ENCODE data around the gene AMER3. TPM values are rescaled to one million over a fixed set of nuclear protein-coding genes. Genes with fewer than 3 reads are reported as not detected.
A peak's percentile ranks its signal among the peaks of the same experiment; 100 is the strongest.

Gene AMER3
- total RNA-seq, 1 experiment from 2014 or later, result not detected

DNA sequence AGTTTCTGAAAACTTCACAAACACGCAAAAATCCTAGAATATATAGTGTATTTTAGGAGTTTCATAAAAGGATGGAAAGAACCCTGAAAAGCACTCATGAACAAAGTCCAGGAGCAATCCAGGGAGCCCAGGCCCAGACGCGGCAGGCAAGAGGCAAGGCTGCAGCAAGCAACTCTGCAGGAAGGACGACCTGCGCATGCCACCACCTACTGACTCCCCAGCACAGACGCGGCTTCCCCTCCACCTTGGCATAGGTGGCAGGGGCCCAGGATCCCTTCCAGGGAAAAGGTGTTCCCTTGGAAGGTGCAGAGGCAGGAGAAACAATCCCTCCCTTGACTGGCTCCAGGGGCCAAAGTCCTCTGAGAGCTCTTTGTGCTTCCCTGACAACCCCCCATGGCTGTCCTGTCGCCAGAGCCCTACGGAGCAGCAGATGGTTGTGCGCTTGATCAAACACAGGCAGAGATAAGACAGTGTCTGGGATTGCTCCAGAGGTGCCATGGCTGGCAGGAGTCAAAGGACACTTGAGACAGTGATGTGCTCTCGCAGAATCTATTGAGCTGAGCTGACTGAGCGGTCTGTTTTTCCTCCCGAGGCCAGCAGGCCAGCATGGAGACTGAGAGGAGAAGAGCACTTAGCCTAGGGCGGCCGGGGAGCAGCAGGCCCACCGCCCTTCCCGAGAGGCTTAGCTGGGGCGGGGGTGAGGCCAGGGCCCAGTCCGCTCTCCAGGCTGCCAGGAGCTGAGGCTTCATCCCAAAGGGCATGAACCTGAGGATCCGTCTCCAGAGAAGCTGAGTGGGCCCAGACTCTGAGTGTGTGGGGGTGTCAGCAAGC is 10.8 kb upstream of the AMER3 start:
- in situ Hi-C loops (cut with HindIII; ENCODE audit: low pct_unique_long_range_greater_than_20kb, low sequenced_read_pairs), result no loop called here
- no peak for DNase-seq (ENCODE audit: low read depth)

DNA sequence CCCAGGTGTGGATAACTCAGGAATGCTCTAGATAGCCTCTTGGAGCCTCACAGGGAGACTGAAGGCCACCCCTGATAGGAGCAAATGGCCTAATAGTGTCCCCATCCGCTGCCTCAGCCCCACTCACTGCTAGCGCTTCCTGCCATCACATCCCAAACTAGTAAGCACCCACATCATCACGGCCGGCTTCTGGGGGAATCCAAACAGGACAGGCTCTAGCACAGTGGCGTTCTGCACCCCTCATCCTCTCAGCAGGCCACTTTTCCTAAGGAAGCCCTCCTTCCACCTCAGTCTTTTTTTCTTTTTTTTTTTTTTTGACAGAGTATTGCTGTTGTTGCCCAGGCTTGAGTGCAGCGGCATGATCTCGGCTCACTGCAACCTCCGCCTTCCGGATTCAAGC is 6.3 kb upstream of the AMER3 start:
- DNase-seq (ENCODE audit: low read depth), result no peak
- in situ Hi-C loops (cut with HindIII; ENCODE audit: low pct_unique_long_range_greater_than_20kb, low sequenced_read_pairs), result no loop called here

DNA sequence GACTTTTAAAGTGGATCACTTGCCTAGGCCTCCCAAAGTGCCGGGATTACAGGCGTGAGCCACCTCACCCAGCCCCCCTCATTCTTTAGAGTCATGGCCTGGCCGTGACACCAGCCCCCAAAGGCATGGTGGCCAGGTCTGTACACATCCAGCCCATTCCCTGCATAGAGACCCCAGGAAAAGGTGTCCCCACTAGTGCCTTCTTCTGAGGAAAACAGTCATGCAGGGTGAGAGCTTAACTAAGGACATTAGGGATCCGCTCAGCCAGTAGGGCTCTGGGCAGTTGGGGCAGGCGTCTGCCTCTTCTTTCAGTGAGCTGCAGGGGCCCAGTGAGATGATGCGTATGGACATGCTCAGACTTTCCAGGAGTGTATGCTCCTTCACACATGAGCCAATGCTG is 5.7 kb upstream of the AMER3 start:
- no peak for DNase-seq (ENCODE audit: low read depth)
- in situ Hi-C loops (cut with HindIII; ENCODE audit: low pct_unique_long_range_greater_than_20kb, low sequenced_read_pairs), result no loop called here

DNA sequence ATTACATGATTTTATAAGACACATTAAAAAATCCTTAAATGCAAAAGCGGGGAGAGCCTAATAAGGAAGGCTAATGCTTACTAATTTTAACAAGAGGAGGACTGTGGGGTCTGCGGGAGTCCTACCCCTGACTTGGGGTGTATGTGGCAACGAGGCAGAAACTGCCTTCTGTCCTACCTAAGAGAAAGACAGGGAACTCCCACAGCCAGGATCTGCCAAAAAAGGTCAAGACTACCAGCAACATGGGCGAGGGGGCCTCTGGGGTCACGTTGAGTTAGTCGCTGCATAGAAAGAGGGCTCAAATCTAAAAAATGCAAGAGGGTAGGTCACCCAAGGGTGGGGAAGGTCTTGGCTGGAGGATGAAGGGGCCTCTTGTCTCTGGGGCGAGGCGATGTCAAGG is 529 bp upstream of the AMER3 start:
- in situ Hi-C loops (cut with HindIII; ENCODE audit: low pct_unique_long_range_greater_than_20kb, low sequenced_read_pairs), result no loop called here
- DNase-seq (ENCODE audit: low read depth), result no peak

DNA sequence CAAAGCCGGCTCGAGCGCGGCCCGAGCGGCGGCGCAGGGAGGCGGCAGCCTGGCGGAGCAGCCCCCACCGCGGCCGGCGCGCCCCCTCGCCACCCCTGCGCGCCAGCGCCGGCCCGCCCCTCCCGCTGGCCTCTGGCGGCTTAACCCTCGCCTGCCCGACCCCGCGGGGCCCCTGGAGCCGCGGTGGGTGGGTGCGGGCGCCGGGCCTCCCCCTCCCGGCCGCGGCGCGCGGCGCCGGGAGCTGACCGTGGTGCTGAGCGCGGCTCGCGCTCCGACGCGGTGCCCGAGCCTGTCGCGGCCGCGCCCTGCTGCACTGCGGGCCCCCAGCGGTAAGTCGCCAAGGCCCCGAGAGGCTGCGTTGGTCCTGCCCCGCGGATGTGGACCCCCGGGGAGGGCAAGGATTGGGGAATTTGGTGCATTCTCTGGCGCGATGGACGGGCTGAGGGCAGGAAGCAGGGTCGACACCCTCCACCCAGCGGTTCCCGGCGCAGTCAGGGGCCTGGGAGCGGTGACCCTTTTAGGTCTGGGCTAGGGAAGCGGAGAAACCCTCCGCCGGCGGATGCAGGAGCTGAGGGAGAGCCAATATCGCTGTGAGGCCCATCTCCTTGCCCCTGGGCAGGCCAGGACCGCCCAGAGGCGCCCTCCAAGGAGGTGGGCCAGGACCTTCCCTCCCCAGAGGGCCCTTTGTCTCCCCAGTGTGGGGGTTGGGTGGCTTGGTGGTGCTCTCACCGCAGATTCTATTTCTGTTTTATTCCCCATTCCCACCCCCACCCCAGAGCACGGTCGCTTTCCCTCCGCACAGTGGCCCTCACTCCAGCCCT is 923 bp downstream of the AMER3 start:
- in situ Hi-C loops (cut with HindIII; ENCODE audit: low pct_unique_long_range_greater_than_20kb, low sequenced_read_pairs), result no loop called here
- DNase-seq (ENCODE audit: low read depth), result peak; percentile 52

DNA sequence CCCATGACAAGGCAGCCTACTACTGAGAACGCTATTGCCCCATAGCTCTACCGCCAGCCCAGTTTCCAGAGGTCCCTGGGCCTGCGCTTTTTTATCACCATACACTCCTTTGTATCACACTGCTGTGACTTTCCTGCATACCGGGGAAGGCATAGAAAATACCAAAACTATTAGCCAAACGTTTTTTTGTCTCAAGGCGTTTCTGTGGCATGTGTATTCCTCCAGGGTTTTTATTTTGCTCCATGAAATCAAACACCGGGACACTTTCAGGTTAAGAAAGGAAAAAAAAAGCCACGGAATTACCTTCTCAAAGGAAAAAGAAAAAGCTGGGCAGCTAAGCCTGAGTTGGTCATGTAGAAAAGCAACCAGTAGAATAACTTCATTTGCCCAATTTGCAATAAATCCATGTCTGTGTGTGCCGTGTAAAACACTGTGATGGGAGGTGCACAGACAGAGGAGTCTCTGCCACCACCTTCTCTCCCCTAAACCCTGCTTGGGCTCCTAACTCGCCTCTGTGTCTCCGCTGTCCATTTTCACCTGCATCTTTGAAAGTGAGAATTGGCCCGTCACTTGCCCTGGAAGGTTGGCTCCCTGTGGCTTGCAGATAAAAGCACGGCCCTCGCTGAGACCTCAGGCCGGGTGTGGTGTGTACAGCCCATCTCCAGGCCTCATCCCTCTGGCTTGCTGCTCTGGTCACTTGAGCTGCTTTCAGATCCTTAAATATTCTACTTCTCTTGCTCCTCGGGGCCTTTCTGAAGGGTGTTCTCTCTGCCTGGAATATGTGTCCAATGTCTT is 1.7 kb downstream of the AMER3 start:
- no peak for DNase-seq (ENCODE audit: low read depth)
- in situ Hi-C loops (cut with HindIII; ENCODE audit: low pct_unique_long_range_greater_than_20kb, low sequenced_read_pairs), result no loop called here

DNA sequence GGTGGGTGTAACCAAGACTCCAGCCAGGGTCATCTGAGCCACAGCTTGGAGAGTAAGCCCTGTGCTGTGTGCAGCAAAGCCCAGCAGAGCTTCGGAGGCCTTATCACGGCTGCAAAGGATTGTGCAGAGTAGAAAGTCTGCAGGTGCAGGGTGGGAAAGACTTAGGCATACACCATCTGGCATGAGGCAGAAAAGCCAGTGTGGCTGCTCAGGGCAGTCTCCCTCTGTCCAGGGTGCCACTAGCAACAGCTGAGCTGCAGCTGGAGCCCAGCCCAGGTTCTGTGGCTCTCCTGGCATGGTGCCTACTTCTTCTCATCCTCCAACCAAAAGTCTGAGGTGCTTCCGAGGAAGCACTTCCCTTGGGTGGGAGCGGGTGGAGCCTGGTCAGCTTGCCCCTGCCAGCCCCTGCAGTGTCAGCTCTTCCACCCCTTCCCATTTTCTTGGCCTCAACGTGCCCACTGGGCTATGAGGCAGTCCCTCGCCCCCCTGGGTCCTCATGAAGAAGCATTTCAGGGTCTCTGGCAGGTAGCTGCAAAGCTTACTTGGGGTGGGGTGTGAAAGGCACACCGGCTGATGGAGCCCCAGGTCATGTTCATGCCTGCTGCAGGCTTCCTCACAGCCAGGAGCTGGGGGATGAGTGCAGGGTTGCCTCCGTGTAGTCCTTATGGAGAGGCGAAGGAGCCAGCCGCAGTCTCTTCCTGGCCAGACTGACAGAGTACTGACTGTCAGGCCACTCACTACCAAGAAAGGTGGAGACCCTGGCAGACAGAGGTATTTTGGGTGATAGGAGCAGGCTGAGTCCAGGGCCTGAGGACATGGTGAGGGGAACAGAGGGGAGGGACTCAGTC is 4.8 kb downstream of the AMER3 start:
- DNase-seq (ENCODE audit: low read depth), result no peak
- in situ Hi-C loops (cut with HindIII; ENCODE audit: low pct_unique_long_range_greater_than_20kb, low sequenced_read_pairs), result no loop called here

DNA sequence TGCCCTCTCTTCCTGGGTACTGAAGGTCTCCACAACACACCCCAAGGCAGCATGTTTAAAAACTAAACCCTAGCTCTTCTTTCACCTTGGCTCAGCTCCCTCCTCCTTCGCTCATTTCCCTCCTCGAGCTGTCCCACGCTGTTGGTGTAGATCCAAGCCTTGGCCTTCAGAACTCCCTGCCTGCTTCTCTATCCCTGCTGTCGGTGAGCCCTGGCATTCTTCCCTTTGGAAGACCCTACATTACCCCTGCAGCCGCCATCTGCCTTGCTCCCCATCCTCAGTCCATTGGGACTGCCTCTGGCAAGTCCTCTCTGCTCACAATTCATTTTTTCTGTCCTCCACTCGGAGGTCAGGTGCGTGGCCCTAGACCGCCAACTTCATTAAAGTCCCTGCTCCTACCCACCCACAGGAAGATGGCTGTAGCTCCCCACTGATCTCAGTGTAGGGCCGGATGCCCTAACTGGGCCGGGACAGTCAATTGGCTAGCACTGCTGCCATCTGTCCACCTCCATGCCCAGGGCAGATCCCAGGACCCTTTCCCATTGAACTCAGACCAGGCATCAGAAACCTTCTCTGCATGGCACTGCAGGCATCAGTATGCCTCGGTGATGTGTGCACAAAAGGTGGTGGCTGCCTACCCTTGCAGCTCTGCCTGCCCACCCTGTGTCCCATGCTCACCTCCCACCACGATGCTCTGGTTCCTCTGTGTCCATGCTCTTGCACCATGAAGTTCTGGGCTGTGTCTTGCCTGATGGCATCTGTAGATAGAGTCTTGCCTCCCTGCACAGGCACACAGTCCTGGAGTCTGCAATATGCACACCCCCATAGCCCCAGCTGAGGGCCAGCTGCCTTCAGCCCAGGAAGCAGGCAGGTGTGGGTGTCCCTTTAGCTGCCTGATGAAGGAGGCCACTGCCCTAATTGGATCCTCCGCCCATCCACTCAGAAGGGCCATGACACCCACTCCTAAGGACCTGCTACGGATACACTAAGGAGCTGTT is 5.7 kb downstream of the AMER3 start:
- DNase-seq (ENCODE audit: low read depth), result no peak
- in situ Hi-C loops (cut with HindIII; ENCODE audit: low pct_unique_long_range_greater_than_20kb, low sequenced_read_pairs), result no loop called here

DNA sequence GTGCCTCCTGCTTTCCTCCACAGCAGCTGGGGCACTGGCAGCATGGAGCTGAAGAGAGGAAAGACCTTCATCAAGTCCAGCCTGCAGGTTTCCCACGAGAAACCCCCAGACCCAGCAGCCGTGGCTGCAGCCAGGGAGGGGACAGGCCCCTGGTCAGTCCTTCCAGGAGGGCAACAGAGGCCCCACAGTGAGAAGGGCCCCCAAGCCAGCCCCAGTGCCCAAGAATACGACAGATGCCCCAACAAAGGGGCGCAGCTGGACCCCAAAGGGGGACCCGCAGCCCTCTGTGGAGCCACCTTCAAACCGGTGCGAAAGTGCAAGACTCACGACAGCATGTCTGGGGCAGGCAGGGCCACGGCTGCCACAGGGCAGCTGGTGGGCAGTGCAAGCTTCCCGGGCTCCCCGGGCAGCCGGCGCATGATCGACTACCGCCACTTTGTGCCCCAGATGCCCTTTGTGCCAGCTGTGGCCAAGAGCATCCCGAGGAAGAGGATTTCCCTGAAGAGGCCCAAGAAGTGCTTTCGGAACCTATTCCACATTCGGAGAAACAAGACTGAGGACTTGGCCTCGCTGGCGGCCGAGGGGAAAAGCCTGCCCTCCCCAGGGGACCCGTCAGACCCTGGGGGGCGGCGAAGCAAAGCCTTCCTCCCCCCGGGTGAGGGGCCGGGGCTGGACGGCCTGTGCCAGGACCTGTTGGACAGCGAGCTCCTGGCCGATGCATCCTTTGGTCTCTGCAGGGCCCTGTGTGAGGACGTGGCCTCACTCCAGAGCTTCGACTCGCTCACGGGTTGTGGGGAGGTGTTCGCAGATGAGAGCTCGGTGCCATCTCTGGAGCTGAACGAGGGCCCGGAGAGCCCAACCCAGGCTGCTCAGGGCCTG is 6.9 kb downstream of the AMER3 start:
- in situ Hi-C loops (cut with HindIII; ENCODE audit: low pct_unique_long_range_greater_than_20kb, low sequenced_read_pairs), result no loop called here
- DNase-seq (ENCODE audit: low read depth), result no peak

DNA sequence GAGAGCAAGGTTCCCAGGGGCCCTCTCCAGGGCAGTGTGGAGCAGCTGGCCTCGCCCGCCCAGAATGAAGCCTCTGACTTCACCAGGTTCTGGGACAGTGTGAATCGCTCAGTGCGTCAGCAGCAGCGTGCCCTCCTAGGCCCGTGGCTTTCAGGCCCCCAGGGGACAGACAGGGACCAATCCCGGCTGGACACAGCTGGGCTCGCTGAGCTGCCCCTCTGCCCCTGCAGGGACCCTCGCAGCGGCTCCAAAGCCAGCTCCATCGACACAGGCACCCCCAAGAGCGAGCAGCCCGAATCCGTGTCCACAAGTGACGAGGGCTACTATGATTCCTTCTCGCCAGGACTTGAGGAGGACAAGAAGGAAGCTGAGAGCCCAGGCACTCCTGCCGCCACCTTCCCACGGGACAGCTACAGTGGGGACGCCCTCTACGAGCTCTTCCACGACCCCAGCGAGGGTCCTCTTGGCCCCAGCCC is 7.6 kb downstream of the AMER3 start:
- in situ Hi-C loops (cut with HindIII; ENCODE audit: low pct_unique_long_range_greater_than_20kb, low sequenced_read_pairs), result no loop called here
- DNase-seq (ENCODE audit: low read depth), result no peak

DNA sequence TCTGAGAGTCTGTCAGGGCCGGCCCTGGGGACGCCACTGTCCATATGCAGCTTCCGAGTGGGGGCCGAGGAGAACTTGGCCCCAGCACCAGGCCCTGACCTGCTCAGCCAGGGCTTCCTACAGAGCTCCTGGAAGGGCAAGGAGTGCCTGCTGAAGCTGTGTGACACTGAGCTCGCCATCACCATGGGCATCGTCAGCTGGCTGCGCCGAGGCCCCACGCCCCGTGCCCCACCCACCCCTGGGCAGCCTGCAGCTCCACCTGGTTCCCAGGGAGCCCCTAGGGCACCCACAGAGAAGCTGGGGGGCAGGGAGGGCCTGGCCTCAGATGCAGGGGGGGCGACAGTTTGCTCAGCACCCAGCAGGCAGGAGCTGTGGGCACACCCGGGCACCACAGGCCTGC is 8.1 kb downstream of the AMER3 start:
- no peak for DNase-seq (ENCODE audit: low read depth)
- in situ Hi-C loops (cut with HindIII; ENCODE audit: low pct_unique_long_range_greater_than_20kb, low sequenced_read_pairs), result no loop called here

DNA sequence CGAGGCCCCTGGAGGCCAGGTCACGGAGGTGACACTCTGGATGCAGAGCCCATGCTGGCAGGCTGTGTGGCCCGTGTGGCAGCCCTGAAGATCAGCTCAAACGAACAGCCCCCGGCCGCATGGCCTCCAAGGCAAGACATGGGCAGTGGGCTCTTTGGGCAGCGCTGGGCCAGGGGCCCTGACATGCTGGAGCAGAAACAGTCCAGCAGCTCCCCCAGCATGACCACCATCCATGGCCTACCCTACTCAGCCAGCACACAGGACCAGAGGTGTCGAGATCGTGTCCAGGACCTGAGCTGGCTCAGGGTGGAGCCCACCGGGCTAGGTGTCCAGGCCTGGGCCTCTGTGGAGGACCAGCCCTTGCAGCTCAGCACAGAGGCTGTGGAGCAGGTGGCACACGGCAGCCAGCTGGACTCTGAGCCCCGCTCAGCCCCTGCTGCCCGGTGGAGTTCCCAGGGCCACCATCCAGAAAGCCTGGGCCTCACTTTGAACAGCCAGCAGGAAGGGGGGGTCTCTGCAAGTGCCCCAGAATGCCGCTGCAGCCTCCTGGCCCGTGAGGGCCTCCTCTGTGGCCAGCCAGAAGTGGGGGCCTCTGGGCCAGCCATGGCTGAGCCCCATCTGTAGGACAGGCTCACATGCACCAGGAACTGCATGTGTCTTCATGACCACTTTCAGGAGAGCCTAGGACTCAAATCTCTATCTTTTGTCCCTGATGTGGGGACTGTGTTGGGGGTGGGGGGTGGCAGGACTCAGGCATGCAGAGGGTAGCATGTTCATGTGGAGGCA is 8.9 kb downstream of the AMER3 start:
- in situ Hi-C loops (cut with HindIII; ENCODE audit: low pct_unique_long_range_greater_than_20kb, low sequenced_read_pairs), result no loop called here

DNA sequence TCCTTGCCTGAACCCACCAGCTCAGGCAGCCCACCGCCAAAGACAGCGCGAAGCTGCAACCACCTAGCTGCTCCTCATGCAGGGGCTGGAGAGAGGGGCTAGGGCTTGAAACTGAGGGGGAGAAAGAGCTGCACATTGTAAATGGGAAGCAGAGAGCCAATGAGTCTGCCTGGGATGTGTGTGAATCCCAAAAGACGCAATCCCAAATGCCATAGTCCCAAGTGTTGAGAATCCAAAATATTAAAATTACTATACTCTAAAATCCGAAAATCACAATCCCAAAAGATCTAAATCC is 9.4 kb downstream of the AMER3 start:
- in situ Hi-C loops (cut with HindIII; ENCODE audit: low pct_unique_long_range_greater_than_20kb, low sequenced_read_pairs), result no loop called here
- DNase-seq (ENCODE audit: low read depth), result no peak

More for the DNA sequence above, 8.9 kb downstream of the AMER3 start:
- no peak for DNase-seq (ENCODE audit: low read depth)

DNA sequence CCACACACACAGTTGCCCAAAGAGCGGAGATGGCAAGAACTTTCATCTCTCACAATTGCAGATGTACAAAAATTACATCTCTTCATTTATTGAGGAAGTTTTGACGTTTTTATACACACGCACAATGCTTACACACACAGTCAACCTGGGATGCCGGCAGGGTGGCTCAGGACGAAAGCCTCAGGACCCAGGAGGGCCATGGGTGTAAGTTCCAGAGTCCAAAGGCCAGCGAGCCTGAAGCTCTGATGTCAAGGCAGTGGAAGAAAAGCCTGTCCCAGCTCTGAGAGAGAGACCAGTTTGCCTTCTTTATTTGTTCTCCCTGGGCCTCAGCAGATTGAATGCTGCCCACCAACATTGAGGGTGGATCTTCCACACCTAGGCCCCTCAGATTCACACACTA is 10.1 kb downstream of the AMER3 start:
- in situ Hi-C loops (cut with HindIII; ENCODE audit: low pct_unique_long_range_greater_than_20kb, low sequenced_read_pairs), result no loop called here
- no peak for DNase-seq (ENCODE audit: low read depth)

DNA sequence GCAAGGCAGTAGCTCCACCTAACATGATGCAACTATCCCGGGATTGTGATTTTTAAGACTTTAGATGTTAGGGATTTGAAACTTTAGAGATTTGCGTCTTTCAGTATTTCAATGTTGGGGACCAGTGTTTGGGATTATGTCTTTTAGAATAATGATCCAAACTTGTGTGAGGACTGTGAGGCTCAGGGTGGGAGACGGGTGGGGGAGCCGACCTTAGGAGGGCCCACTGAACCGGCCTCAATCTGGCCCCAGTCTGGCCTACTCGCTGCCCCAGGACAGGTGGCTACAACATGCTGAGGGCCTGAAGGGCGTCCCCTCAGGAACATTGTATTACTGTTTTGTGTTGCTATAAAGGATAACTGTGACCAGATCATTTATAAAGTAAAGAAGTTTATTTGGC is 10.7 kb downstream of the AMER3 start:
- in situ Hi-C loops (cut with HindIII; ENCODE audit: low pct_unique_long_range_greater_than_20kb, low sequenced_read_pairs), result no loop called here
- no peak for DNase-seq (ENCODE audit: low read depth)

Measured in Caki2 (cell line).